Measurements from ENCODE around the gene STIMATE. TPM values are rescaled to one million over a fixed set of nuclear protein-coding genes. Genes with fewer than 3 reads are reported as not detected.
A peak's percentile ranks its signal among the peaks of the same experiment; 100 is the strongest.

STIMATE gene
- total and polyA plus RNA-seq, 10 of the 15 experiments (the other 5 are each of a cell fraction or from before 2014, with no cell fraction given): 0.24 to 24.1 (median 15.4) TPM

DNA sequence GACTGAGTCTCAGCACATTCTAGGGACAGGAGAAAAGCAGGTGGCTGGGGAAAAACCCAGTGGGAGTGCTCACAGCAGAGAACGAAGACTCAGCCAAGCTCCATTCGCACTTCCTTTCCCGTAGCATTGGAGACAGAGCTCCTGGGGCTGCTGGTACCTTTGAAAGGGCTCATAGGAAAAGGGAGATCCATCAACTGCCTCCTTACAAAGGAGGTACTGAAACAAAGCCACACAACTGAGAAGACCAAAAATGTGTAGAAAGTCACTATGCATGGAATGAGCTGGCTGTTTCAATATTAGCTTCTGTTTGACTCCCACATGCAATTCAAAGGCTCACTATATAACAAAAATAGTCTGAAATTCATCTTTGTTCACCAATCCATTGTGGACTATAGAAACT is 16.9 kb downstream of the STIMATE start (continued):
- TF ChIP-seq BMI1 (IDR thresholded peaks at IDR 0.05; ENCODE audit: borderline replicate concordance): no peak
- TF ChIP-seq MTA2 (IDR thresholded peaks at IDR 0.05; ENCODE audit: low read depth): no peak
- TF ChIP-seq, protein P1, sequence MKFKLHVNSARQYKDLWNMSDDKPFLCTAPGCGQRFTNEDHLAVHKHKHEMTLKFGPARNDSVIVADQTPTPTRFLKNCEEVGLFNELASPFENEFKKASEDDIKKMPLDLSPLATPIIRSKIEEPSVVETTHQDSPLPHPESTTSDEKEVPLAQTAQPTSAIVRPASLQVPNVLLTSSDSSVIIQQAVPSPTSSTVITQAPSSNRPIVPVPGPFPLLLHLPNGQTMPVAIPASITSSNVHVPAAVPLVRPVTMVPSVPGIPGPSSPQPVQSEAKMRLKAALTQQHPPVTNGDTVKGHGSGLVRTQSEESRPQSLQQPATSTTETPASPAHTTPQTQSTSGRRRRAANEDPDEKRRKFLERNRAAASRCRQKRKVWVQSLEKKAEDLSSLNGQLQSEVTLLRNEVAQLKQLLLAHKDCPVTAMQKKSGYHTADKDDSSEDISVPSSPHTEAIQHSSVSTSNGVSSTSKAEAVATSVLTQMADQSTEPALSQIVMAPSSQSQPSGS (IDR thresholded peaks at IDR 0.05; ENCODE audit: low read length): peak; percentile 52; the same call in 1 of the 2 replicates
- TF ChIP-seq ZNF217 (IDR thresholded peaks at IDR 0.05): no peak
- TF ChIP-seq RB1 (IDR thresholded peaks at IDR 0.05; ENCODE audit: borderline replicate concordance): no peak
- no peak for TF ChIP-seq SP1 (IDR thresholded peaks at IDR 0.05; ENCODE audit: low read depth, low read length)
- no peak for TF ChIP-seq BHLHE40 (IDR thresholded peaks at IDR 0.05; ENCODE audit: borderline replicate concordance in 1 of 2, low read depth in 2 of 2, low read length in 1 of 2)
- no peak for TF ChIP-seq NR2C2 (IDR thresholded peaks at IDR 0.05; ENCODE audit: borderline replicate concordance, control insufficient read depth, insufficient read length, low read depth)
- peak; percentile 55; the same call in 1 of the 2 replicates for TF ChIP-seq MTA3 (IDR thresholded peaks at IDR 0.05; ENCODE audit: borderline replicate concordance, low read length)
- no peak for TF ChIP-seq RAD21 (IDR thresholded peaks at IDR 0.05; ENCODE audit: insufficient read depth, low read depth, low read length)
- TF ChIP-seq HDAC6 (IDR thresholded peaks at IDR 0.05; ENCODE audit: unreplicated experiment): no peak
- no peak for TF ChIP-seq RFX5 (IDR thresholded peaks at IDR 0.05; ENCODE audit: low read depth, low read length)
- TF ChIP-seq, protein P2, sequence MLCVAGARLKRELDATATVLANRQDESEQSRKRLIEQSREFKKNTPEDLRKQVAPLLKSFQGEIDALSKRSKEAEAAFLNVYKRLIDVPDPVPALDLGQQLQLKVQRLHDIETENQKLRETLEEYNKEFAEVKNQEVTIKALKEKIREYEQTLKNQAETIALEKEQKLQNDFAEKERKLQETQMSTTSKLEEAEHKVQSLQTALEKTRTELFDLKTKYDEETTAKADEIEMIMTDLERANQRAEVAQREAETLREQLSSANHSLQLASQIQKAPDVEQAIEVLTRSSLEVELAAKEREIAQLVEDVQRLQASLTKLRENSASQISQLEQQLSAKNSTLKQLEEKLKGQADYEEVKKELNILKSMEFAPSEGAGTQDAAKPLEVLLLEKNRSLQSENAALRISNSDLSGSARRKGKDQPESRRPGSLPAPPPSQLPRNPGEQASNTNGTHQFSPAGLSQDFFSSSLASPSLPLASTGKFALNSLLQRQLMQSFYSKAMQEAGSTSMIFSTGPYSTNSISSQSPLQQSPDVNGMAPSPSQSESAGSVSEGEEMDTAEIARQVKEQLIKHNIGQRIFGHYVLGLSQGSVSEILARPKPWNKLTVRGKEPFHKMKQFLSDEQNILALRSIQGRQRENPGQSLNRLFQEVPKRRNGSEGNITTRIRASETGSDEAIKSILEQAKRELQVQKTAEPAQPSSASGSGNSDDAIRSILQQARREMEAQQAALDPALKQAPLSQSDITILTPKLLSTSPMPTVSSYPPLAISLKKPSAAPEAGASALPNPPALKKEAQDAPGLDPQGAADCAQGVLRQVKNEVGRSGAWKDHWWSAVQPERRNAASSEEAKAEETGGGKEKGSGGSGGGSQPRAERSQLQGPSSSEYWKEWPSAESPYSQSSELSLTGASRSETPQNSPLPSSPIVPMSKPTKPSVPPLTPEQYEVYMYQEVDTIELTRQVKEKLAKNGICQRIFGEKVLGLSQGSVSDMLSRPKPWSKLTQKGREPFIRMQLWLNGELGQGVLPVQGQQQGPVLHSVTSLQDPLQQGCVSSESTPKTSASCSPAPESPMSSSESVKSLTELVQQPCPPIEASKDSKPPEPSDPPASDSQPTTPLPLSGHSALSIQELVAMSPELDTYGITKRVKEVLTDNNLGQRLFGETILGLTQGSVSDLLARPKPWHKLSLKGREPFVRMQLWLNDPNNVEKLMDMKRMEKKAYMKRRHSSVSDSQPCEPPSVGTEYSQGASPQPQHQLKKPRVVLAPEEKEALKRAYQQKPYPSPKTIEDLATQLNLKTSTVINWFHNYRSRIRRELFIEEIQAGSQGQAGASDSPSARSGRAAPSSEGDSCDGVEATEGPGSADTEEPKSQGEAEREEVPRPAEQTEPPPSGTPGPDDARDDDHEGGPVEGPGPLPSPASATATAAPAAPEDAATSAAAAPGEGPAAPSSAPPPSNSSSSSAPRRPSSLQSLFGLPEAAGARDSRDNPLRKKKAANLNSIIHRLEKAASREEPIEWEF (IDR thresholded peaks at IDR 0.05; ENCODE audit: insufficient replicate concordance, low read depth, low read length): no peak
- TF ChIP-seq HCFC1 (IDR thresholded peaks at IDR 0.05; ENCODE audit: low read length): no peak
- TF ChIP-seq POLR2A (IDR thresholded peaks at IDR 0.05; ENCODE audit: low read depth, low read length): no peak
- no peak for TF ChIP-seq POU2F2 (IDR thresholded peaks at IDR 0.05; ENCODE audit: borderline replicate concordance, low read depth, low read length)
- no peak for TF ChIP-seq SIX5 (IDR thresholded peaks at IDR 0.05; ENCODE audit: low read depth, low read length, severe bottlenecking)
- TF ChIP-seq, protein P3, sequence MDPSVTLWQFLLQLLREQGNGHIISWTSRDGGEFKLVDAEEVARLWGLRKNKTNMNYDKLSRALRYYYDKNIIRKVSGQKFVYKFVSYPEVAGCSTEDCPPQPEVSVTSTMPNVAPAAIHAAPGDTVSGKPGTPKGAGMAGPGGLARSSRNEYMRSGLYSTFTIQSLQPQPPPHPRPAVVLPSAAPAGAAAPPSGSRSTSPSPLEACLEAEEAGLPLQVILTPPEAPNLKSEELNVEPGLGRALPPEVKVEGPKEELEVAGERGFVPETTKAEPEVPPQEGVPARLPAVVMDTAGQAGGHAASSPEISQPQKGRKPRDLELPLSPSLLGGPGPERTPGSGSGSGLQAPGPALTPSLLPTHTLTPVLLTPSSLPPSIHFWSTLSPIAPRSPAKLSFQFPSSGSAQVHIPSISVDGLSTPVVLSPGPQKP (IDR thresholded peaks at IDR 0.05; ENCODE audit: low read depth, low read length): no peak
- no peak for TF ChIP-seq ZNF622 (IDR thresholded peaks at IDR 0.05)
- TF ChIP-seq TBL1XR1 (IDR thresholded peaks at IDR 0.05; ENCODE audit: low read depth, low read length): no peak
- no peak for TF ChIP-seq CBFB (IDR thresholded peaks at IDR 0.05; ENCODE audit: low read depth)
- TF ChIP-seq NFIC (IDR thresholded peaks at IDR 0.05; ENCODE audit: low read depth, low read length): peak; percentile 61; the same call in 1 of the 2 replicates
- TF ChIP-seq, protein P4, sequence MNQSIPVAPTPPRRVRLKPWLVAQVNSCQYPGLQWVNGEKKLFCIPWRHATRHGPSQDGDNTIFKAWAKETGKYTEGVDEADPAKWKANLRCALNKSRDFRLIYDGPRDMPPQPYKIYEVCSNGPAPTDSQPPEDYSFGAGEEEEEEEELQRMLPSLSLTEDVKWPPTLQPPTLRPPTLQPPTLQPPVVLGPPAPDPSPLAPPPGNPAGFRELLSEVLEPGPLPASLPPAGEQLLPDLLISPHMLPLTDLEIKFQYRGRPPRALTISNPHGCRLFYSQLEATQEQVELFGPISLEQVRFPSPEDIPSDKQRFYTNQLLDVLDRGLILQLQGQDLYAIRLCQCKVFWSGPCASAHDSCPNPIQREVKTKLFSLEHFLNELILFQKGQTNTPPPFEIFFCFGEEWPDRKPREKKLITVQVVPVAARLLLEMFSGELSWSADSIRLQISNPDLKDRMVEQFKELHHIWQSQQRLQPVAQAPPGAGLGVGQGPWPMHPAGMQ (IDR thresholded peaks at IDR 0.05; ENCODE audit: borderline replicate concordance): no peak
- no peak for TF ChIP-seq NBN (IDR thresholded peaks at IDR 0.05)
- no peak for TF ChIP-seq ZNF384 (IDR thresholded peaks at IDR 0.05; ENCODE audit: borderline replicate concordance, low read depth, low read length)

All from GM12878 (cell line).